Measurements from ENCODE around the gene CPPED1. TPM values are rescaled to one million over a fixed set of nuclear protein-coding genes. Genes with fewer than 3 reads are reported as not detected.

Gene CPPED1
- total RNA-seq, 1 donor from 2014 or later, result 4.4 TPM

DNA sequence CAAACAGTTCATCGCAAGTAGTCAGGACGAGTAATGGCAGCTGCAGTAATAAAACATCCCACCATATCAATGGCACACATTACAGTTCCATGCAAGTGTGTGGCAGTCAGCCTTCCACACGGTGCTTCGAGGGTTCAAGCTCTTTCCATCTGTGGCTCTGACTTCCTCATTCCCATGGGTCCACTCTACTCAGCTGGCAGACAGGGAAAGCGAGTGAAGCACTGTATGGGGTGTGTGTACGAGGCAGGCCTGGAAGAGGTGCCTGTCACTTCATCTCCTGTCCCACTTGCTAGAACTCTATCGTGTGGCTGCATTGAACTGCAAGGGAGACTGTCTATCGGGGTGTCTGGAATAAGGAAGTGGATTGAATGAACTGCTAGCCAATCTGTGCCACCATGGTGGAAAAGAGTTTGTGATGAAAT is 160.6 kb downstream of the CPPED1 start:
- Mint-ChIP-seq H3K4me3 (no peak overlapping the region), H3K4me1 (peaks cover 22% of the 10 kb centered on the region), H3K9me3 (peaks cover 10% of the 10 kb centered on the region), H3K36me3 (ENCODE audit: low read depth) (no peaks in the 10 kb centered on the region), H3K27ac (no peak overlapping the region), H3K27me3 (no peaks in the 10 kb centered on the region)
- intact Hi-C loops (cut with micrococcal nuclease), result no loop called here
- DNase-seq, result no peak

DNA sequence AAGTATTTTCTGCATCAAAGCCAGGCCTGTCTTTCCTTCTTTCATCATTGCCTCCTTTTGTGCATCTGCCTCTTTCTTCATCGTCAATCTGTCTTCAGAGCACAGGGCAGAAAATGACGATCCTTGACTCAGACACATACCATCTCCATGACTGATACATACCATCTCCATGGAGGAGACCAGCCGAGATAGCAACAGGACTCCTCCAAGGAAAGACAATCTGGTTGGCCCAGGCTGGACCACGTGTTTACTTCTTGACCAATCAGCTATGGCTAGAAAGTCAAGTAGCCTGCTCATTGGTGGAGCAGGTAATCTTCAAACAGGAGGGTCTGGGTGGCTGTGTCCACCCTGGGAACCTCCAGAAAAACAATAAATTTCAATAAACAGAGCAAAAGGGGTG is 164.6 kb downstream of the CPPED1 start:
- H3K4me1 Mint-ChIP-seq, result peaks cover 3% of the 10 kb centered on the region

DNA sequence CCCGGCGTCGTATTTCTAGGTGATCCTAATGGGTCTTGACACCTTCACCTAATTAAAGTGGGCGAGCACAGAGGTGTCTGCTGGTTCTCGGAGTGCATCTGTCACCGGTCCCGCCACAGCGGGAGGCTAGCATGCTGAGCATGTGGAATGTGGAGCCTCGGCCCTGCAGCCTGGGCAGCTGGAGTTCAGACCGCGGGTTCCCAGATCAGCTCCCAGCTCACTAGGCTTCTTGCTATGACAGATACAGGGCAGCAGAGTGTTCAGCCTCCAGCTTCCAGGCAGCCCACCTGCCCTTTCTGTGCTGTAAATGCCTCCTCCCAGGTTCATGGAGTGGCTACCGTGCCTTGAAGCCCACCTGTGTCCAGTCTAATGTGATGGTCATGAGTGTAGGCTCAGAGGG is 166.7 kb downstream of the CPPED1 start:
- Mint-ChIP-seq H3K9me3 (peaks cover 4% of the 10 kb centered on the region), H3K36me3 (ENCODE audit: low read depth) (no peaks in the 10 kb centered on the region), H3K4me1 (no peaks in the 10 kb centered on the region), H3K4me3 (no peak overlapping the region), H3K27me3 (peaks cover 14% of the 10 kb centered on the region), H3K27ac (no peak overlapping the region)
- intact Hi-C loops (cut with micrococcal nuclease), result no loop called here
- DNase-seq, result no peak

More for the DNA sequence above, 164.6 kb downstream of the CPPED1 start:
- no peaks in the 10 kb centered on the region for H3K36me3 Mint-ChIP-seq (ENCODE audit: low read depth)
- peaks cover 5% of the 10 kb centered on the region for H3K9me3 Mint-ChIP-seq
- H3K27ac Mint-ChIP-seq, result no peak overlapping the region
- DNase-seq, result no peak
- intact Hi-C loops (cut with micrococcal nuclease), result no loop called here
- H3K4me3 Mint-ChIP-seq, result no peak overlapping the region
- H3K27me3 Mint-ChIP-seq, result peaks cover 4% of the 10 kb centered on the region

DNA sequence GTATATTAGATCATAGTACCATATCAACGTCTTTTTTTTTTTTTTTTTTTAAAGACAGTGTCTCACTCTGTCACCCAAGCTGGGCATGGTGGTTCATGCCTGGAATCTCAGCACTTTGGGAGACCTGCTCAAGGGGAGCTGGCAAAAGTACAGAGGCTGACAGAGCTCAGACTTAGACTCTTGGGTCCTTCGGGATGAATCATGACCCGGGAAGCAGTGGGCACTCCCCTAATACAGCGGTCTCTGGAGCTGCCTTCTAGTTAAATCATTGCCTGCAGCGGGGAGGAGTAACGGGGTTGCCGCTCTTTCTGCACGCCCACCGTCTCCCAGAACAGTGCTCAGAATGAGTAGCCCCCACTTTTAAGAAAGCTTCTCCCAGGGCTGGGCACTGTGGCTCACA is 174.4 kb downstream of the CPPED1 start:
- Mint-ChIP-seq H3K36me3 (ENCODE audit: low read depth) (no peaks in the 10 kb centered on the region), H3K4me1 (no peaks in the 10 kb centered on the region), H3K9me3 (peaks cover 4% of the 10 kb centered on the region), H3K4me3 (no peak overlapping the region), H3K27me3 (peaks cover 11% of the 10 kb centered on the region), H3K27ac (no peak overlapping the region)
- no peak for DNase-seq
- intact Hi-C loops (cut with micrococcal nuclease), result no loop called here

DNA sequence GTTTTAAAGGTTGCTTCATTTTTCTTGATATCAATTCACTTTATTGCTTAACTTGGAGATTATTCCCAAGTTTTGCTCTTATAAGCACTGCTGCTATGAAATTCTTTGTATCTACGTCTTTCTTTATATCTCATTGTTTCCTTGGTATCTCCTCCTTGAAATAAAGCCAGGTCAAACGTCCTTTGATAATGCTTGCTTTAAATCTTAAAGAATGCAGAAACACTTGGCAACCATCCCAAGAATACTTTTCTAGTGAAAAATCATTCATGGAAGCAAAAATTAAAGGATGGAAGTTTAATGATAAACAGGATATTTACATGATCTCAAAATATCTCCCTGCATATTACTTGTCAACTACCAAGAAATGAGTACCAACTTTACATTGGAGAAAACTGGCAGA is 175.2 kb downstream of the CPPED1 start:
- Mint-ChIP-seq H3K4me3 (no peak overlapping the region), H3K9me3 (peaks cover 4% of the 10 kb centered on the region), H3K27ac (no peak overlapping the region), H3K36me3 (ENCODE audit: low read depth) (no peaks in the 10 kb centered on the region), H3K4me1 (no peaks in the 10 kb centered on the region), H3K27me3 (peaks cover 5% of the 10 kb centered on the region)
- no peak for DNase-seq
- intact Hi-C loops (cut with micrococcal nuclease), result no loop called here

DNA sequence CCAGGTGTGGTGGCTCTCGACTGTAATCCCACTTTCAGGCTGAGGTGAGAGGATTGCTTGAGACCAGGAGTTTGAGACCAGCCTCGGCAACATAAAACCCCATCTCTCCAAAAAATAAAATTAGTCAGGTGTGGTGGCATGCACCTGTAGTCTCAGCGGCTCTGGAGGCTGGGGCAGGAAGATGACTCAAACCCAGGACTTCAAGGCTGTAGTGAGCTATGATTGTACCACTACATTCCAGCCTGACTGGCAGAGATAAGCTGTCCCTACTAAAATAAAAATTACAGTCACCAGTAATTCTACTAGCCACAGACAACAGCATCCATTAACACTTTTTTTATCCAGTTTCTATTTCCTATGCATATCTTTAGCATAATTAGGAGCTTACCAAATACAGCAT is 176.3 kb downstream of the CPPED1 start:
- Mint-ChIP-seq H3K36me3 (ENCODE audit: low read depth) (no peaks in the 10 kb centered on the region), H3K4me1 (no peaks in the 10 kb centered on the region), H3K4me3 (no peak overlapping the region), H3K27me3 (no peaks in the 10 kb centered on the region), H3K27ac (no peak overlapping the region), H3K9me3 (no peaks in the 10 kb centered on the region)
- intact Hi-C loops (cut with micrococcal nuclease), result no loop called here
- no peak for DNase-seq

DNA sequence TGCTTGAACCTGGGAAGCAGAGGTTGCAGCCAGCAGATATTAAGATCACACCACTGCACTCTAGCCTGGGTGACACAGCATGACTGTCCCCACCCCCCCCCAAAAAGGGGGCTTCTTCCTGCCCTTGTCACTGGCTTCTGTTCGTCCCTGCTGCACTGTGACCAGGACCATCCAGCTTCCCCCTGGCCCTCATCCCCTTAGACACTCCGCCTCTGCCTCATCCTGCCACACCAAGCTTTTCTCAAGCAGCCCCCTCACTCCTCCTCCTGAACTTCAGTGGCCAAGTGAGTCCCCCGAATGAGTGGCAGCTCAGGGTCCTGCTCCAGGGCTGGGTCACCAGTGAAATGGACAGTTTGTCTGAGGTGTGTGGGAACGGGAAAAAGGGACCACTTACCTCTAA is 177.3 kb downstream of the CPPED1 start:
- Mint-ChIP-seq H3K36me3 (ENCODE audit: low read depth) (no peaks in the 10 kb centered on the region), H3K4me3 (no peak overlapping the region), H3K27me3 (no peaks in the 10 kb centered on the region), H3K27ac (no peak overlapping the region), H3K4me1 (no peaks in the 10 kb centered on the region), H3K9me3 (no peaks in the 10 kb centered on the region)
- DNase-seq, result no peak
- intact Hi-C loops (cut with micrococcal nuclease), result no loop called here

DNA sequence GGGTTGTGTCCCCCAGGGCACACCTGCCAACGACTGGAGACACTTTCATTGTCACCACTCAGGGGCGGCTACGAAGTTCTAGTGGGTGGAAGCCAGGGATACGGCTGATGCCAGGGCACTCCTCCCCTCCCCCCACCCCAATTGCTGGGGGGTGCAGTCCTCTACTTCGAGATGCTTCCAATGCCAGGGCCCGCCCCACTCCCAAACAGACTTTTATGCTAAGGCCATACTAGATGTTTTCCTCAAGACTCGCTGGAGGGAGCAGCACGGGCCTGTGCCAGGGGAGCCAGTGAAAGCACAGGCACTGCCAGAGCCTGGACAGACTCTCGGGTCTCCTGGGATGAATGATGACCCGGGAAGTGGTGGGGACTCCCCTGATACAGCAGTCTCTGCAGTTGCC is 178.0 kb downstream of the CPPED1 start:
- Mint-ChIP-seq H3K9me3 (no peaks in the 10 kb centered on the region), H3K27me3 (no peaks in the 10 kb centered on the region), H3K4me3 (no peak overlapping the region), H3K36me3 (ENCODE audit: low read depth) (no peaks in the 10 kb centered on the region), H3K4me1 (no peaks in the 10 kb centered on the region), H3K27ac (no peak overlapping the region)
- intact Hi-C loops (cut with micrococcal nuclease), result no loop called here
- DNase-seq, result no peak

DNA sequence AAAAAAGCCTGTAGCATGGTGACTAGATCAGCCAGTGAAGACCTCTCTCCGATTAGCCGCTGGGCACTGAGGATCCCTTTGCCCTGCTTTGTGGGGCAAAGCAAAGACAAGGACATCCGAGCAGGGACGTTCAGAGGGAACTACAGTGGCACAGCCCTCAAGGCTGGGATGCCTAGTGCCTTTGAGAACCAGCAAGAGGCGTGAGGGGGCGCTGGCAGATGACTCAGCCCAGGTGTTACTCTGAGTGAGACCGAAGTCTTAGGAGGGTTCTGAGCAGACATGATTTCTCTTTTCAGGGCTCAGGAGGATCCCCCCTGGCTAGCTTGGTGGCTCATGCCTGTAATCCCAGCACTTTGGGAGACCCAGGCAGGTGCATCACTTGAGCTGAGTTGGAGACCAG is 178.6 kb downstream of the CPPED1 start:
- no peak overlapping the region for H3K4me3 Mint-ChIP-seq
- no peaks in the 10 kb centered on the region for H3K27me3 Mint-ChIP-seq
- no peaks in the 10 kb centered on the region for H3K4me1 Mint-ChIP-seq
- no peak for DNase-seq
- no peaks in the 10 kb centered on the region for H3K9me3 Mint-ChIP-seq
- no peaks in the 10 kb centered on the region for H3K36me3 Mint-ChIP-seq (ENCODE audit: low read depth)
- no peak overlapping the region for H3K27ac Mint-ChIP-seq
- intact Hi-C loops (cut with micrococcal nuclease), result no loop called here

DNA sequence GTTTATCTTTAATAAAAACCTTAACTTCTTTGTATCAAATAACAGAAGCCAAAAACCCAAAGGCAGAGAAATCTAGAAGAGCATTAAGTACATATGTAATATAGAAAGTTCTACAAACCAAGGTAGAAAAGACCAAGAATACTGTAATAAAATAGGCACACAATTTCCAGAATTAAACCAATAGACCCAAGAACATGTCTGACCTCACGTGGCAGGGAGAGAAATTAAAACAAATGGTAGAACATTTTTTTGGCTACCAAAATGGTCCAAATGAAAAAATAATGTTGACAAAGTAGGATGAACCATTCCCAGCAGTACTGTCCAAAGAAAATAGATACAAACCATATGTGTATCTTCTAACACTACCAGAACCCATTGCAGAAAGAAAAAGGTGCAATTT is 183.5 kb downstream of the CPPED1 start:
- peaks cover 8% of the 10 kb centered on the region for H3K4me1 Mint-ChIP-seq
- no peak overlapping the region for H3K4me3 Mint-ChIP-seq
- H3K27me3 Mint-ChIP-seq, result no peaks in the 10 kb centered on the region
- no peaks in the 10 kb centered on the region for H3K36me3 Mint-ChIP-seq (ENCODE audit: low read depth)
- intact Hi-C loops (cut with micrococcal nuclease), result no loop called here
- no peak overlapping the region for H3K27ac Mint-ChIP-seq
- H3K9me3 Mint-ChIP-seq, result no peaks in the 10 kb centered on the region
- no peak for DNase-seq

DNA sequence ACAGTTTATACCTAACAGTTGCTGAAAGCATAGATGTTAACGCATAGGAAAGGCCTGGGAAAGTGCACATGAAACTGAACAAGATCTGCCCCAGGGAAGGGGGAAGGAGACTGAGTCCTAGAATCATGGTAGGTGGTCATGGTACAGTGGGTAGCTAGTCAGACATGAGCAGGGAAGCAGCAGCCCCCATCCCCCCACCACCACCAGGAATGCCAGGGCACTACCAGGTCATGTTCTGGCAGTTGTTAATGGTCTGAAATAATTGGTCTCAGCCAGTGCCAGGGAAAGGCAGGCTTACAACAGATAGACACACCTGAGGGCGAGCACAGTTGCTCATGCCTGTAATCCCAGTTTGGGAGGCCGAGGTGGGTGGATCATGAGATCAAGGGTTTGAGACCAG is 185.2 kb downstream of the CPPED1 start:
- Mint-ChIP-seq H3K4me3 (no peak overlapping the region), H3K36me3 (ENCODE audit: low read depth) (no peaks in the 10 kb centered on the region), H3K27ac (no peak overlapping the region), H3K27me3 (peaks cover 1% of the 10 kb centered on the region), H3K4me1 (peaks cover 11% of the 10 kb centered on the region), H3K9me3 (peaks cover 3% of the 10 kb centered on the region)
- no peak for DNase-seq
- intact Hi-C loops (cut with micrococcal nuclease), result no loop called here

DNA sequence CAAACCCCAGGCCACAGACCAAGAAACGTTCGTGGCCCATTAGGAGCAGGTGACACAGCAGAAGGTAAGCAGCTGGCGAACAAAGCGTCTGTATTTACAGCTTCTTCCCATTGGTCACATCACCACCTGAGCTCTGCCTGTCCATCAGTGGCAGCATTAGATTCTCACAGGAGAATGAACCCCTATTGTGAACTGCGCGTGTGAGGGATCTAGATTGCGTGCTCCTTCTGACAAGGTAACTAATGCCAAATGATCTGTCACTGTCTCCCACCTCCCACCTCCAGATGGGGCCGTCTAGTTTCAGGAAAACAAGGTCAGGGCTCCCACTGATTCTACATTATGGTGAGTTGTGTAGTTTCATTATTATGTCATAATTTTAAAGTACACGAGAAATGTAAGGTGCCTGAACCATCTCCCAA is 186.3 kb downstream of the CPPED1 start:
- Mint-ChIP-seq H3K4me3 (no peak overlapping the region), H3K27ac (no peak overlapping the region), H3K4me1 (peaks cover 22% of the 10 kb centered on the region), H3K9me3 (peaks cover 13% of the 10 kb centered on the region), H3K36me3 (ENCODE audit: low read depth) (no peaks in the 10 kb centered on the region), H3K27me3 (peaks cover 2% of the 10 kb centered on the region)
- no peak for DNase-seq
- intact Hi-C loops (cut with micrococcal nuclease), result no loop called here

DNA sequence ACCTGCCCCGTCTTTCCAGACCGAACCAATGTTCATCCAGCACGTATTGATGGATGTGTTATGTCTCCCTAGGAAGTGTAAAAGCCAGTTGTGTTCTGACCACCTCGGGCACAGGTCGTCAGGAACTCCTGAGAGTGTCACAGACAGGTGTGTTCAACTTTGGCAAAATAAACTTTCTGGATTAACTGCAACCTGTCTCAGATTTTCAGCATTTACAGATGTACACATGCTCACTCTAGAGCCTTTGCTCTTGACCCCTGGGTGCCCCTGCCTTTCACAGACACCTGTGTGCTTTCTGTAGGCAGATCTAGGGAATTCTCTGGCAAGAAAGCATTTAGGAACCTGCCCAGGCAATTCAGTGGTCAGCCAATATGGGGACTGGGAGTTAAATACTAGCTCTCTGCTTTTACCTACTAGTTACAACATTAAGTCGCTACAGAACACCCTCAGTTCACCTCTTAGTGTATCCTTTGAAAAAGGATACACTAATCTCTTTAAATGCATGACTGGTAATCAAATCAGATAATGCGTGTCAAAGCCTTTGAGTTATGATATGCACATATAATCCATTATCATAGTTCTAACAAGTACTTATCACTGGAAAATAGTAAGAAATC is 188.9 kb downstream of the CPPED1 start:
- intact Hi-C loops (cut with micrococcal nuclease), result no loop called here
- DNase-seq, result no peak
- peaks cover 23% of the 10 kb centered on the region for H3K4me1 Mint-ChIP-seq
- no peak overlapping the region for H3K27ac Mint-ChIP-seq
- no peaks in the 10 kb centered on the region for H3K36me3 Mint-ChIP-seq (ENCODE audit: low read depth)
- peaks cover 2% of the 10 kb centered on the region for H3K27me3 Mint-ChIP-seq
- peaks cover 21% of the 10 kb centered on the region for H3K9me3 Mint-ChIP-seq
- no peak overlapping the region for H3K4me3 Mint-ChIP-seq

DNA sequence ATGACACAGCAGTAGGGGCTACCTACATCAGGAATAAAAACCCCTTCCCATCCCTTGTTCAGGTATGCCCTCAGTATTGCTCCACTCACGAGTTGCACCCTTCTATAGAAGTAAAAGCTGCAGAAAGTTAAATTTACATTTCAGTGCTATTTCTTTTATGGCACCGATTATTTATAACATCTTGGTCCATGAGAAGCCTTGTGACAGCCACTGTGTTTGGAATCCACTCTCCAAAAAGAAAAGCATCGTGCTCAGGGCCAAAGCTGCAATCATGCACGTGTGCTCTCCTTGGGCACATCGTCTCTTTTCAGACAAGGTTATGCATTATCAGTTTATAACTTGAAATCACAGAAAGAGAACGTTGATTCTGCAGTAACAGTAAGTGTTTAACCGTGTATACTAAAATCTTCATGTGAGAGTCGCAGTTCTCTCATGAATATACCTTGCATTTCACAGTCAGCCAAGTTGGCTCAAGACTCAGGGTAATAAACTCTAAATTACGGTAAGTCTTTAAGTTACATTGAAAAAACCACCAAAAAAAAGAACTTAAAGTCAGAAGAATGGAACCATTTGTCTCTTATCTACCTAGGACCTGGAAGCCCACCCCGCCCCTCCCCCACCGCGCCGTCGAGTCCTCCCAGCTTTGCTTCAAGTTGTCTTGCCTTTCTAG is 189.6 kb downstream of the CPPED1 start:
- H3K36me3 Mint-ChIP-seq (ENCODE audit: low read depth), result no peaks in the 10 kb centered on the region
- no peak for DNase-seq
- peaks cover 21% of the 10 kb centered on the region for H3K4me1 Mint-ChIP-seq
- peaks cover 21% of the 10 kb centered on the region for H3K9me3 Mint-ChIP-seq
- peaks cover 2% of the 10 kb centered on the region for H3K27me3 Mint-ChIP-seq
- no peak overlapping the region for H3K4me3 Mint-ChIP-seq
- intact Hi-C loops (cut with micrococcal nuclease), result loop anchor here (1.0 to 2.0 kb wide), 2 partner anchors 33 to 75 kb away; no protein-coding TSS in a partner anchor
- H3K27ac Mint-ChIP-seq, result no peak overlapping the region
